Heart left ventricle (tissue), 13 donors: ENCODE data around the gene OR2F1.

Experiments
- CTCF ChIP-seq, 12 donors: fragments of 200-600 bp; sonication (generic) in 4 of 12; IDR thresholded peaks; one replicate each; pipeline versions ENCODE4 v1.5.0 to v1.8.0; 2018 to 2022; ENCODE audit warnings: antibody characterized with exemption in 12 of 12, mild to moderate bottlenecking in 5 of 12
- POLR2A ChIP-seq, 2 donors: fragments of 450-650 bp; IDR thresholded peaks; one replicate each; pipeline ENCODE4 v1.6.1; 2017; ENCODE audit warnings: antibody characterized with exemption in 2 of 2, mild to moderate bottlenecking in 2 of 2, moderate library complexity in 2 of 2
- donor health status: ischemic (EF 13 %, LVEDD 7.1; RV severe dilation, severe dysfunction).
- donor health status: DM: no; HTN: yes; CAD: no.
- donor health status: DM: no; HTN: no; CAD: no.
- donor health status: ischemic (EF 25% LVEDD 6.9; RV normal size, moderate dysfunction).
- donor health status: ischemic (EF 25% LVEDD 5.7; RV mildly dilated, moderate dysfunction).
- donor health status: ischemic (EF 35%, LVEDD 5.7; RV mildly dilated, moderate dysfunction).
- donor health status: nonischemic (EF 11% LVEDD 7.7; RV severe dilation, severe dysfunction).
- donor health status: DM: yes; HTN: yes; CAD: no.
- donor health status: PGD.
- donor health status: ischemic (EF 29% LVEDD 5.4; RV normal size, mild dysfunction).
- donor health status: nonischemic (EF 23%, LVEDD 6.1; RV moderate dilation, normal function).

- TF ChIP-seq CTCF (IDR thresholded peaks at IDR 0.05) (no peak), POLR2A (IDR thresholded peaks at IDR 0.05) (no peak)
These were observed 25.4 kb downstream of the OR2F1 start for GRCh38 chr7:143979998-143980397.
